ENCODE measurements around the gene KLF5.

Gene KLF5

GRCh38 chr13:73035660-73036059, 23.1 kb upstream of the KLF5 start:
- H3K4me3 ChIP-seq (ENCODE audit: insufficient read depth, low read length, poor library complexity, severe bottlenecking), result no peak overlapping the region
- no peaks in the 10 kb centered on the region for H3K36me3 ChIP-seq (ENCODE audit: low read length)
- H3K27ac ChIP-seq (ENCODE audit: low read depth, low read length), result no peak overlapping the region
- no peak for TF ChIP-seq CTCF (IDR thresholded peaks at IDR 0.05; ENCODE audit: insufficient read depth, low read length, poor library complexity, severe bottlenecking)
- no peak for TF ChIP-seq EZH2phosphoT487 (conservative IDR thresholded peaks at IDR 0.05; ENCODE audit: low read length)
- no peaks in the 10 kb centered on the region for H3K9me3 ChIP-seq (ENCODE audit: insufficient read depth, low read length)
- H4K20me1 ChIP-seq (ENCODE audit: low read depth, low read length), result no peaks in the 10 kb centered on the region
- no peak overlapping the region for H3K9ac ChIP-seq (ENCODE audit: low read length)
- no peaks in the 10 kb centered on the region for H3F3A ChIP-seq (ENCODE audit: insufficient read depth)
- H2AFZ ChIP-seq (ENCODE audit: low read depth, low read length, severe bottlenecking), result no peak overlapping the region
- H3K79me2 ChIP-seq (ENCODE audit: insufficient read depth, low read length), result no peaks in the 10 kb centered on the region
- no peaks in the 10 kb centered on the region for H3K27me3 ChIP-seq (ENCODE audit: low read length)
- H3K9me2 ChIP-seq (replicated peaks; ENCODE audit: insufficient read depth, low read length), result no peaks in the 10 kb centered on the region
- H3K4me2 ChIP-seq (ENCODE audit: low read depth, low read length, poor library complexity, severe bottlenecking), result no peak overlapping the region

GRCh38 chr13:73036566-73036965, 22.2 kb upstream of the KLF5 start:
- no peak overlapping the region for H2AFZ ChIP-seq (ENCODE audit: low read depth, low read length, severe bottlenecking)
- H3K79me2 ChIP-seq (ENCODE audit: insufficient read depth, low read length), result no peaks in the 10 kb centered on the region
- TF ChIP-seq EZH2phosphoT487 (conservative IDR thresholded peaks at IDR 0.05; ENCODE audit: low read length) (no peak), CTCF (IDR thresholded peaks at IDR 0.05; ENCODE audit: insufficient read depth, low read length, poor library complexity, severe bottlenecking) (no peak)
- H3F3A ChIP-seq (ENCODE audit: insufficient read depth), result no peaks in the 10 kb centered on the region
- no peaks in the 10 kb centered on the region for H3K27me3 ChIP-seq (ENCODE audit: low read length)
- H3K4me3 ChIP-seq (ENCODE audit: insufficient read depth, low read length, poor library complexity, severe bottlenecking), result no peak overlapping the region
- H3K36me3 ChIP-seq (ENCODE audit: low read length), result no peaks in the 10 kb centered on the region
- no peaks in the 10 kb centered on the region for H3K9me2 ChIP-seq (replicated peaks; ENCODE audit: insufficient read depth, low read length)
- no peaks in the 10 kb centered on the region for H3K9me3 ChIP-seq (ENCODE audit: insufficient read depth, low read length)
- no peak overlapping the region for H3K9ac ChIP-seq (ENCODE audit: low read length)
- H3K4me2 ChIP-seq (ENCODE audit: low read depth, low read length, poor library complexity, severe bottlenecking), result no peak overlapping the region
- no peak overlapping the region for H3K27ac ChIP-seq (ENCODE audit: low read depth, low read length)
- H4K20me1 ChIP-seq (ENCODE audit: low read depth, low read length), result no peaks in the 10 kb centered on the region

- Histone ChIP-seq H3F3A (ENCODE audit: insufficient read depth) (no peaks in the 10 kb centered on the region), H4K20me1 (ENCODE audit: low read depth, low read length) (no peaks in the 10 kb centered on the region), H3K9me3 (ENCODE audit: insufficient read depth, low read length) (no peaks in the 10 kb centered on the region), H2AFZ (ENCODE audit: low read depth, low read length, severe bottlenecking) (no peak overlapping the region), H3K27ac (ENCODE audit: low read depth, low read length) (no peak overlapping the region), H3K4me2 (ENCODE audit: low read depth, low read length, poor library complexity, severe bottlenecking) (no peak overlapping the region), H3K27me3 (ENCODE audit: low read length) (no peaks in the 10 kb centered on the region), H3K9me2 (replicated peaks; ENCODE audit: insufficient read depth, low read length) (no peaks in the 10 kb centered on the region), H3K4me3 (ENCODE audit: insufficient read depth, low read length, poor library complexity, severe bottlenecking) (no peak overlapping the region), H3K36me3 (ENCODE audit: low read length) (no peaks in the 10 kb centered on the region), H3K9ac (ENCODE audit: low read length) (no peak overlapping the region), H3K79me2 (ENCODE audit: insufficient read depth, low read length) (no peaks in the 10 kb centered on the region)
- TF ChIP-seq CTCF (IDR thresholded peaks at IDR 0.05; ENCODE audit: insufficient read depth, low read length, poor library complexity, severe bottlenecking), result no peak
- no peak for TF ChIP-seq EZH2phosphoT487 (conservative IDR thresholded peaks at IDR 0.05; ENCODE audit: low read length)
Measured at GRCh38 chr13:73038064-73038463, 20.7 kb upstream of the KLF5 start.
